A673 (cell line): ENCODE measurements around the gene TIMP4.

Experiments used
- EZH2 ChIP-seq: fragments of 200-600 bp; sonication (generic); IDR thresholded peaks from 2 replicates; pipeline ENCODE4 v1.6.1; 2017; ENCODE audit warnings: borderline replicate concordance, low read depth, mild to moderate bottlenecking, mixed read lengths, antibody characterized with exemption, low read length; ENCODE audit not compliant: poor library complexity, severe bottlenecking
- TF ChIP-seq, protein P1 (sequence below): fragments of 300-800, 200-600 bp; sonication (generic); conservative IDR thresholded peaks from 2 replicates; pipeline ENCODE4 v1.5.1; 2017; ENCODE audit warnings: low read depth, mild to moderate bottlenecking, antibody characterized with exemption, low read length, moderate library complexity, mixed read lengths

DNA sequence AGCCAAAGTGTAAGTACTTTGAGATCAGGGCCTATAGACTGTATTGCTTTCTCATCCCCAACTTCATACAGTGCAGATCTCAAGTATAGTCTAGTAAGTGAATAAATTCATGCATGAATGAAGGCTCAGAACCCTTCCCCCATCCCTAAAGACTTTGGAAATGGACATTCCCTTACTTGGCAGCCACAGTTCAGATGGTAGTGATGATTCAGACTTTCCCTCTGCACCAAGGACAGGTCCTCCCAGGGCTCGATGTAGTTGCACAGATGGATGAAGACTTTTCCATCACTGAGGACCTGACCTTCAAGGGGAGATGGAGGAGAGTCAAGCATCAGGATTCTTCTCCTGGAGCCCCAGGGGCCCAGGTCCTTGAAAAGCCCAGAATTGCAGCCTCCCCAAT is 4.6 kb downstream of the TIMP4 start:
- TF ChIP-seq, protein P1, sequence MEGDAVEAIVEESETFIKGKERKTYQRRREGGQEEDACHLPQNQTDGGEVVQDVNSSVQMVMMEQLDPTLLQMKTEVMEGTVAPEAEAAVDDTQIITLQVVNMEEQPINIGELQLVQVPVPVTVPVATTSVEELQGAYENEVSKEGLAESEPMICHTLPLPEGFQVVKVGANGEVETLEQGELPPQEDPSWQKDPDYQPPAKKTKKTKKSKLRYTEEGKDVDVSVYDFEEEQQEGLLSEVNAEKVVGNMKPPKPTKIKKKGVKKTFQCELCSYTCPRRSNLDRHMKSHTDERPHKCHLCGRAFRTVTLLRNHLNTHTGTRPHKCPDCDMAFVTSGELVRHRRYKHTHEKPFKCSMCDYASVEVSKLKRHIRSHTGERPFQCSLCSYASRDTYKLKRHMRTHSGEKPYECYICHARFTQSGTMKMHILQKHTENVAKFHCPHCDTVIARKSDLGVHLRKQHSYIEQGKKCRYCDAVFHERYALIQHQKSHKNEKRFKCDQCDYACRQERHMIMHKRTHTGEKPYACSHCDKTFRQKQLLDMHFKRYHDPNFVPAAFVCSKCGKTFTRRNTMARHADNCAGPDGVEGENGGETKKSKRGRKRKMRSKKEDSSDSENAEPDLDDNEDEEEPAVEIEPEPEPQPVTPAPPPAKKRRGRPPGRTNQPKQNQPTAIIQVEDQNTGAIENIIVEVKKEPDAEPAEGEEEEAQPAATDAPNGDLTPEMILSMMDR, result no peak
- TF ChIP-seq EZH2, result no peak
